Activated CD8-positive, alpha-beta memory T cell treated with anti-CD3 and anti-CD28 coated beads, Interleukin-2, amount 50 U/mL, for 48 hours (primary cell): Measurements from ENCODE around the gene PNKD.

ENCODE experiments used
- DNase-seq: peaks from one replicate; pipeline ENCODE4 v3.0.0-alpha.2; 2020

Gene PNKD

GRCh38 chr2:218320704-218321336, 50.5 kb downstream of the PNKD start:
- no peak for DNase-seq

- peak; percentile 73 for DNase-seq
Measured at GRCh38 chr2:218322768-218323525, 52.6 kb downstream of the PNKD start.

DNA sequence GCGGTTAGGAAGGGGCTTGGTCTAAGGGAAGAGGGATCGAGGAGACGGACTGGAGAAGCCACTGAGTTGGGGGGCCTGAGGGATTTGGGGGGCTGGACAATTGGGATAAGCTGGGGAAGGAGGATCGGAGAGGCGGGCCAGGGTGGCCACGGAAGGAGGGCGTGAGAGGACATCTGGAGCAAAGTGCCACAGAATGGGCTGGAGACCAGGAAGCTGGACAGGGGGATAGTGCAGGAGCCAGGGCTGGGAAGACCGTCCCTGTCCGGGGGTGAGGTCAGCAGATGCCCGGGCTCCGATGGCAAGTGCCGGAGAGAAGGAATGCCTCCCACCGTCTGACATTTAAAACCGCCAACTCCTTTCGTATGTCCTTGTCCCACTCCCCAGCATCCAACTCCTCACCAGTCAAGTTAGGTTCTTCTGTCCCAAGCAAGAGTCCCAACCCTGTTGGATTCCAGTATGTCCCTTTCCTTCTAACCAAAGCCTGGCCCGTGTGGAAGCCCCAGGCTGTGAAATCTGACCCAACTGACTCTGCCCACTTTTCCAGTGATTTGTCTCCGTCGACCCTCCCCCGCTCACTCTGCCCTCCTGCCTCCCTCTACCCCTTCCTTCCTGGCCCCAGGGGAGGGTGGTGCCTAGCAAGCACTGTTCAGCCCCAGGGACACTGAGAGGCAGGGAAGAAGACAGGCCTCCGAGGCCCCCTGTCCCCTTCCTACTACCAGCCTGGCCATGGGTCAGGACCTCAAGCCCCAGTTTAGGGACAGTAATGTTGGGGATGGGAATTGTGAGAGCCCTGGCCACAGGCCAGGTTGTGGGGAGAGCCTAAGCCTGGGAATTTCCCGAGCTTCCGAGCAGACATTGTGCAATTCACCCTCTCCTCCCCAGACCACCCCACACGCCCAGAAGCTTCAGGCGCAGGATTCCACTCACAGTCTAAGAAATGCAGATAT, 53.5 kb downstream of the PNKD start:
- DNase-seq: no peak

DNA sequence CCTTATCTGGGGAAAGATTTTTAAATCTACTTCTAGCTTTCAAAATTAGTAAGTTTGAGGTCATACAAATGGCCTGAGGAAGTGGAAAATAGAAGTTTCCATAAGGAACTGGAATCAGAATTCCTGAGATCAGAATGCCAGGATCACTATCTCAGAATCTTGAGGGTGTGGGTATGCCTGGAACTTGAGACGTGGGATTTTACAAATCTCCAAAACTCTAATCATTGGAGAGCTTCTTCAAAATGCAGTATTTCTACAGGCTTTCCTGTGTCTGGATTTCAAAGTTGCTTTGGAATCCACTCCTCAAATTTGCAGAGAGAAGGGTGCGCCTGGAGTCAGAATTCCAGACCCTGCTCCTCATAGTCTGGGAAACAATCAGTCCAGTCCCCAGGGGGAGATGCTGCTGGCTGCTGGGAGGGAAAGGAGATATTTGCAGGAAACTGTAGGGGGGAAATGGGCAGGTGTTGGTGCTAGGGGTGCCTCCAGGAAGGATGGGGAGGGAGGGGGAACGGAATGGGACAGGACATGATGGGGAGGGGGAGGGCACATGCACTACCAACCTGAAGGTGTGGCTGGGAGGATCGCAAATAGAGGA, 55.3 kb downstream of the PNKD start:
- DNase-seq: no peak

- no peak for DNase-seq
Measured at GRCh38 chr2:218326315-218326714, 56.0 kb downstream of the PNKD start.

- no peak for DNase-seq
Measured at GRCh38 chr2:218327451-218328210, 57.3 kb downstream of the PNKD start.

GRCh38 chr2:218328294-218328693, 58.0 kb downstream of the PNKD start:
- no peak for DNase-seq

- DNase-seq: no peak
Measured at GRCh38 chr2:218329027-218329825, 58.9 kb downstream of the PNKD start.

DNA sequence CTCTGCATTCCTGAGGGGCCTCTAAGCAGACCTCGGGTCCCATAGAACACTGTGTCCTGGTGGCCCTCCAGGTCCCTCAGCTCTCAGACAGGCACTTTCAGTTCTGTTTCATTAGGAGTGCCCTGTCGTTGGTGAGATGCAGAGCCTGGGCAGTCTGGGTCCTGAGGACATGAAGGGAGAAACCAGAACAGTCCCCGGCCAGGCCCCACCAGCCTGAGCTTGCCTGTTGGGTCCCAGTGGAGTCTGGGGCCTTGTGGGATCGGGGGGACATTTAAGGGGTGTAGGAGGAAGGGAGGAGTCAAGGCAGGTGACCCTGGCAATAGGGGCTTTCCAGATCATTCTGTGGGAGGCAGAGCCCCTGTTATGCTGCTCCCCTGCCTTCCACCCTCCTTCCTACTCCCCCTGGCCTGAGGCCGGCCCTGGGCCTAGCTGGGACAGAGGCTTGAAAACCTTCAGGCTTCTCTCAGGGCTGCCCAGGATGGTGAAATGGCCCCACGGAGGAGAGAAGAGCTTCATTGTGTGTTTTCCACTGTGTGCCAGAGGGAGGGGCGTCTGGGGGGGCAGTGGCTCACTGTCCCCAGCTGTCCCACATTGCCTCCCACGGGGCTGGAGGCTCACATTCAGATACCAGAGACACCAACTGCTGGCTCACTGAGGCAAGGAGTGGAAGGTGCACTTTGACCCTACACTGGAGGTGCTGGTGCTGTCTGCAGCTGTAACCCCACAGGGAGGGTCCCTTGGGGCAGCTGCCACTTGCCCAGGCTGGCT, 59.7 kb downstream of the PNKD start:
- no peak for DNase-seq

DNA sequence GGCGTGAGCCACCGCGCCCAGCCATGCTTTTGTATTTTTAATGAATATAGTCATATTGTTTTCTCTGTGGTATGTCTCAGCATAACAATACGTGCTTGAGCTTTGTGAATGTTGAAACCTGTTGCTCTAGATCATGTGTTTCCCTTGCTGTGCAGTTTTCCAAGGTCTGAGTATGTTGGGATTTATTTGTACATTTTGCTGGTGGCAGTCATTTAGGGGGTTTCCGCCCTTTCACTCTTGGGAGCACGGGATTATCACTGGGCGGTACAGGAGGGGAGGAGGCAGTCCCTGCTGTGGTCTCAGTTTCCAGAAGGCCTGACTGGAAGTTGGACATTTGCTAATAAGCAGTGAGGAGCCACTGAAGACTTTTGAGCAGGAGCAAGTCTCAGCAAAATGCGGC, 61.4 kb downstream of the PNKD start:
- DNase-seq: no peak

- DNase-seq: no peak
Measured at GRCh38 chr2:218332288-218332687, 62.0 kb downstream of the PNKD start.

DNA sequence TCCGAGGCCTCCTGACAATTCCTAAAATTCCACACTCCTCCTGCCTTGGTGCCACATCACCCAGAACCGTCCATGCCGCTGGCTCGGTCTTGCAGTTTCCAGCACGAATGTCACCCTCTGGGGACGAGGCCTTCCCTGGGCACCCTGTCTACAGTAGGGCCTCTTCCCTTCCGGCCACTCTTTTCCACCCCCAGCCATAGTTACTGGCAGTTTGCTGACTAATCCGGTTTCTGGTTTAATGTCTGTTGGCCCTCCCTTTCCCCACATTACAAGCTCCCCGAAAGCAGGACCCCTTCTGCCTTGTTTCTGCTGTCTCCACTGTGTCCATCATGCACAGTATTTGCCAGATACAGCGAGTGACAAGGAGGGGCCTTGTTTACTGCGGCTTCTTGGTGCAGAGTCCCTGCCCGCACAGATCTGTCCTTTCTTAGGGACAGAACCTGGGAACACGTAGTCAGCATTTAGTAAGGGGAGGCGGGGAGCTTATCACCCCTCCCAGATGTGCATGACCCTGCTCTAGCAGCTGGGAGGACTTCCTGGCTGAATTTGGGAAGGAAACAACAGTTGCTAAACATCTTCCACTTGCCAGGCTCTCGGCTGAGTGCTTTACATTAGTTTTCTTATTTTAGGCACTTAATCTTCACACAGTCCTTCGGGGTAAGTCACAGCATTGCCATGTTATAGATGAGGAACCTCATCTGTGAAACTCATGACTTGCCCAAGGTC, 62.8 kb downstream of the PNKD start:
- no peak for DNase-seq

DNA sequence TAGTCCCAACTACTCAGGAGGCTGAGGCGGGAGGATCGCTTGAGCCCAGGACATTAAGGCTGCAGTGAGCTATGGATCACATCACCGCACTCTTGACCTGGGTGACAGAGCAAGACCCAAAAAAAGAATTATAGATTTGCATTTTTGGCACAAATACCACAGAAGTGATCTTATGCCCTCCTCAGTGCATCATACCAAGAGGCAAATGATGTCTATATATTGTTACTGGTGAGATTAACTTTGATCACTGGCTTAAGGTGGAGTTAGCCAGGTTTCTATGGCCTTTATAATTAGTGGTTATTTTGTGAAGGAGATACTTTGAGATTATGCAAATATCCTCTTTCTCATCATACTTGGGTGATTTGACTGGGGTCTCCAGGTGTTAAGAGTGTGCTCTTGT, 64.2 kb downstream of the PNKD start:
- DNase-seq: no peak

GRCh38 chr2:218340656-218341055, 70.3 kb downstream of the PNKD start:
- no peak for DNase-seq

DNA sequence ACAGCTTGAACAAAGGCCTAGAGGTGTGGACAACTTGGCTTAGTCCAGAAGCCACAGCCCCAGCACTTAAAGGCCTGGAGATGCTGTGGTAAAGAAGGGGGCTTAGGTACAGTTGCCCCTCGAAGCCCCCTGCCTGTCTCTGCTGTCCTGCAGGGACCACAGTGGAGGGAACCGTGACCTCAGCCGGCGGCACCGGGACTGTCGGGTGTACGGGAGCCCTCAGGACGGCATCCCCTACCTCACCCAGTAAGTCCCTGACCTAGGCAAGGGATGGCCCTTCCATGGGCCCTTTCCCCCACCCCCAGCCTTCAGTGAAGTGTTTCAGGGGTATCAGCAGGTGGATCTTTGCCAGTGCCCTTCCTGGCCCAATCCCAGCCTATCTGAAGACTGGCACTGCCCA, 71.1 kb downstream of the PNKD start:
- DNase-seq: no peak

GRCh38 chr2:218342837-218343236, 72.5 kb downstream of the PNKD start:
- DNase-seq: no peak

DNA sequence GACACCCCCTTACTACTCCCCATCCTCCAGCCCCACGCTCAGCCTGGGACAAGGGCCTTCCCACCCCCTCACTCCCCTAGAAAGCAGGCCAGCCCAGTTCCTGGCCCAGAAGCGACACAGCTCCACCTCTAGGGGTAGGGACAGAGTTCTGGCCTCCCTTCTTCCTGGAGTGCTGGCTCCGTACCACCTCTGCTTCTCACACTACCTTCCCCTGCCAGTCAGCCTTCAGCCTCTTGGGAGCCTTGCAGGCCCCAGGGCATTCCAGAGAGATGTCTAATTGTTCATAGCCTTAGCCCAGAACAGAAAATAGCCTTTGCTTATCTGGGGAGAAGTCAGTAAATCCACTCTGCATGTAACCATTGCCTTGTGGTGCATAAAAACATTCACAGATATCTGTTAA, 73.3 kb downstream of the PNKD start:
- DNase-seq: no peak

DNA sequence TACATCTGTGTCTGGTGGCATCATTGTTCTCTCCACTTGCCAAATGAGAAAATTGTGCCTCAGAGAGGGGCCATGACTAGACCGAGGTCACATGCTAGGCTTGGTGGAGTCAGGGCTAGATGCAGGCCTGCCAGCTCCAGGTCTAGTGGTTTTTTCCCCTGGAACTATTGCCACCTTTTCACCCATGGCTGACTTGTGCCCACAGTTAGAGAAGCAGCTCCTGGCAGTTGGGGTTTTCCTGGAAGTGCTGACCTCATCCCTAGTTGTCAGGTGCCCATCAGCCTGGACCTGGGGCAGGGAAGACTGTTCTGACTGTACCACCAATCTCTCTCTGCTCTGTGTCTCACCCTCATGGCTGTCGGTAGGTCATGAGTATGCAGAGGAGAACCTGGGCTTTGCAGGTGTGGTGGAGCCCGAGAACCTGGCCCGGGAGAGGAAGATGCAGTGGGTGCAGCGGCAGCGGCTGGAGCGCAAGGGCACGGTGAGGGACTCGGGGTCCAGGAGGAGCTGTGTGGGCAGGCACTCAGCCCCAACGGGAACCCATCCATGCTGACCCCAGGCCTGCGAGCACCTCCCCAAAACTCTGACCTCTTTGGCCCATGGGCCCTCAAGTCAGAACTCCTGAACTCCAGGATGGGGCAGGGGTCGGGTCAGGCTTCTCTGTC, 73.9 kb downstream of the PNKD start:
- DNase-seq: no peak

GRCh38 chr2:218344755-218345417, 74.6 kb downstream of the PNKD start:
- no peak for DNase-seq
